Fibroblast of pulmonary artery (primary cell): Measurements from ENCODE around the gene CYP19A1.

Experiments
- DNase-seq: peaks from one replicate; pipeline ENCODE4 v3.0.0-alpha.2; 2010; ENCODE audit warnings: low read depth
- H3K4me3 ChIP-seq: replicated peaks from 2 replicates; pipeline ENCODE4 v1.5.1; 2011; ENCODE audit warnings: low read depth, mild to moderate bottlenecking, control low read depth, low read length, moderate library complexity
- TF ChIP-seq, protein P1 (sequence below): IDR thresholded peaks from 2 replicates; pipeline ENCODE4 v1.5.1; 2011; ENCODE audit warnings: mild to moderate bottlenecking, control low read depth, low read length, inconsistent platforms; ENCODE audit errors: missing control alignments

CYP19A1 gene

DNA sequence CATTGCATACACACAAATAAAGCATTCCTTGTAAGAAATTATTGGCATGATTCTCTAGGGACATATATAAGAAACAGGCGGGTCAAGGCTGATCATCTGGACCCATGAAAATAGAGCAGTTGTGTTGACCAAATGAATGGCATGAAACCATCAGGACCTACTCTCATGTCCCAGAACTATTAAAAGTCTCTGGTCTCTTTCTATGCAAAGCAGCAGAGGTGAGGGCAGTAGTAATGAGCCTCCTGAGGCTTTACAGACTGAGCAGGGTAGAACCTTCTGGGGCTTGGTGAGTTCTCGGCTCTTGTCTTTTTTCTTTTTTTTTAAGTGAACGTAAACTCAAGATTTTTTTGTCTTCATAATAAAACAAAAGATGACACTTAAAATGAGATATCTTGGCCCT lies 12.3 kb upstream of the CYP19A1 start:
- TF ChIP-seq, protein P1, sequence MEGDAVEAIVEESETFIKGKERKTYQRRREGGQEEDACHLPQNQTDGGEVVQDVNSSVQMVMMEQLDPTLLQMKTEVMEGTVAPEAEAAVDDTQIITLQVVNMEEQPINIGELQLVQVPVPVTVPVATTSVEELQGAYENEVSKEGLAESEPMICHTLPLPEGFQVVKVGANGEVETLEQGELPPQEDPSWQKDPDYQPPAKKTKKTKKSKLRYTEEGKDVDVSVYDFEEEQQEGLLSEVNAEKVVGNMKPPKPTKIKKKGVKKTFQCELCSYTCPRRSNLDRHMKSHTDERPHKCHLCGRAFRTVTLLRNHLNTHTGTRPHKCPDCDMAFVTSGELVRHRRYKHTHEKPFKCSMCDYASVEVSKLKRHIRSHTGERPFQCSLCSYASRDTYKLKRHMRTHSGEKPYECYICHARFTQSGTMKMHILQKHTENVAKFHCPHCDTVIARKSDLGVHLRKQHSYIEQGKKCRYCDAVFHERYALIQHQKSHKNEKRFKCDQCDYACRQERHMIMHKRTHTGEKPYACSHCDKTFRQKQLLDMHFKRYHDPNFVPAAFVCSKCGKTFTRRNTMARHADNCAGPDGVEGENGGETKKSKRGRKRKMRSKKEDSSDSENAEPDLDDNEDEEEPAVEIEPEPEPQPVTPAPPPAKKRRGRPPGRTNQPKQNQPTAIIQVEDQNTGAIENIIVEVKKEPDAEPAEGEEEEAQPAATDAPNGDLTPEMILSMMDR = no peak
- DNase-seq = no peak
- H3K4me3 ChIP-seq = no peak overlapping the region

DNA sequence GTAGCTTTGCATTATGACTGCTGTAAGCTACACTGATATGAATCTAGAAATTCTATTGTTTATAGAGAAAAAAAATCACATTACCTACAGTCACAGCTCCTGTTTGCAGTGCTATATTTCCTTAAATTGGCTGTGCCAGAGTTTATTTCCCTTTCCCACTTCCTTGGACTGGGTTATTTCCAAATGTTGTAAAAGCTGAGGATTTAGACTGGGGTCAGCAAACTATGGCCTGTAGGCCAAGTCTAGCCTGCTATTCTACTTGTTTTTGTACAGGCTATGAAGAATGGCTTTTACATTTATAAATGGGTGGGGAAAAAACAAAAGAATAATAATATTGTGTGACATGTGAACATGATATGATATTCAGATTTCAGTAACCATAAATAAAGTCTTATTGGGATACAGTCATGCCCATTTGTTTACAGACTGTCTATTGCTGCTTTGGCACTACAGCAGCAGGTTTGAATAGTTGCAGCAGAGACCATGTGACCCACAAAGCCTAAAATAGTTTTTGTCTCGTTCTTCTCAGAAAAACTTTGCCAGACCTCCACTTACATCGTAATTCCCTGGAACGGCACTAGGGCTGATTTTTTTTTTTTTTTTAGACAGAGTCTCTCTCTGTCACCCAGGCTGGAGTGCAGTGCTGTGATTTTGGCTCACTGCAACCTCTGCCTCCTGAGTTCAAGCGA lies 10.9 kb upstream of the CYP19A1 start:
- H3K4me3 ChIP-seq = no peak overlapping the region
- TF ChIP-seq, protein P1 = no peak
- DNase-seq = no peak

DNA sequence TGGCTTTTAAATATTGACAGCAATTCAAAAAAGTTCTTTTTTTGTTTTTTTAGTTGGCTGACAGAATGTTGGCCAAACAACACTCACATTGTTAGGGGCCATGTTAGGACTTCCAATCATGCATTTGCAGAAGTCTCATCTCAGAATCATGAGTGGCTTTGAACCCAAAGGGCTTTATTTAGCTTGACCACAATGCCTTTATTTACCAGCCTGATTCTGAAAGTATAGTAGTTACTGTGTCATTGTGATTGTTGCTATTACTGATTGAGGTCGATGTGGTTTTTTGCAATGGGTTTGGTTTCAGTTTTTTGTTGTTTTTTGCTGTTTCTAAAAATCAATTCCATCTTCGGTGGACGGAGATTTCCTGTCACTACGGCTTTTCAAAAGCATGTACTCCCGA lies 10.3 kb upstream of the CYP19A1 start:
- H3K4me3 ChIP-seq = no peak overlapping the region
- no peak for DNase-seq
- TF ChIP-seq, protein P1 = no peak

DNA sequence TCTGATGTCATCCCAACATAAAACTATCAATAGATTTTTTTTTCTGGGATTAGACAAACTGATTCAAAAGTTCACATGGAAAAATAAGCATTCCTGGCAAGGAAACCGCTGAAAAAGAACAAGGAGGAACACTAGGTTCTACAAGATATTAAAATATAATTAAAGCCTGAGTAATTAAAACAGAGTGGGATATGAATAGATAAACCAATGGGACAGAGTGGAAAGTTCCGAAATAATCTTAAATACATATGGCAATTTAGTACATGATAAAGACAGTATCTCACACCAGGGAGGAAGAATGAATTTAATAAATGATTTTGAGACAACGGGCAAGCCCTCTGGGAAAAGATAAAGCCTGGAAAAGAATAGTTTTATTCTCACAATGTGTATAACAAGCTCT lies 7.7 kb upstream of the CYP19A1 start:
- no peak overlapping the region for H3K4me3 ChIP-seq
- DNase-seq = no peak
- TF ChIP-seq, protein P1 = no peak

DNA sequence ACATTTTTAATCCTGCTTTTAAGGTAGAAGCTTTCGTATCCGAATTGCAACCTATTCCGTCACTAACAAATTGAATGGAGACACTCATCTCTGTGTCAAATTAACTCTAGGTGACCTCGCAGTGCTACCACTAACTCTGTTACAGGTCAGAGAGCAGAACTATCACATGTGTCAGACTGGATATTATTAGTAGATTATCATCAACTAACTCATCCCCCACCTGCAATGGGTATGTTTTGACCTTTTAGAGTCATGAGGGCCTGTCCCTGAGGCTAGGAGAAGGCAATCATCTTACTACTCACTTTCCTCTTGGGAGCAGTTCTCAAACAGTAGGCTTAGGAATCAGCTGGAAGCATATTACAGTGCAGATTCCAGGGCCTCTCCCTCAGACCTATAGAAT lies 5.1 kb upstream of the CYP19A1 start:
- TF ChIP-seq, protein P1 = no peak
- no peak for DNase-seq
- no peak overlapping the region for H3K4me3 ChIP-seq

DNA sequence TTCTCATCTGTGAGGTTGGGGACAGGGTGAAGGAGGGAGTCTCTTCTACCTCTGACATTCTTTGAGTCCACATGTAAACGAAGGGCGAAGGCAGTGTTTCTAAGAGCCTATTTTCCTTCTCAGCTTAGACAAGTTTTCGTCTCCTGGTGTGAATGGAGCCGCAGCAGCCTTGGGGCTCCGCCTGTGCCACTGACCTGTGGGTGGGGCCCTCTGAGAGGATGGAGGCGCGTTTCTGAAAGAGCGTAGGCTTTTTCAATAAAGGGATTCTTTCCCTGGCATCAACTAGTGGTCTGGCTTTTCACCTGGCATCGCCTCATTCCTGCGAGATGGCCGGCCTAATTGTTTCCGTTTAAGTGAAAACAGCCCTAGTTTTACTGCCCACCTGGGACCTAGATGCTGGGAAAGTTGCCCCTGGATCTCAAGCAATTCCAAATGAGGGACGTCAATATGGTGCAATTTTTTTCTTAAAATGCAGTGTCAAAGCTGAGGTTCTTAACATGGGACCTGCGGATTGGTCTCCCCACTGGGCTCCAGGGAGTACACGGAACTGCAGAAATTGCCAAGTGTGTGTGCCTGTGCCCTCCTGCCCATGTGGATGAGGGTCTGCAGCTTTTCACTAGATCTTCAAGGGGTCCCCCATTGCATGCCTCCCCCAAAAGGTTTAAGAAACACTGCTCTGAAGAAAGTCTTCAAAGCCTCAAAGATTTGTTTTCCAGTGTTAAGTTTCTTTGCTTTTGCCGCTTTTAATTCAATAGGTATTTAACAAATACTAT lies 4.0 kb upstream of the CYP19A1 start:
- no peak for DNase-seq
- TF ChIP-seq, protein P1 = no peak
- peak overlapping the region; percentile 29 for H3K4me3 ChIP-seq
